K562 treated with DMSO at 1 percent for 12 hours (cell line): ENCODE measurements around the gene RASAL2. TPM values are rescaled to one million over a fixed set of nuclear protein-coding genes. Genes with fewer than 3 reads are reported as not detected.

Experiments
- total RNA-seq: library from RNA; unstranded; fragments of 300-600 nt; gene quantifications from 2 replicates; pipeline ENCODE4 v1.2.3, GENCODE V29; 2022; ENCODE audit not compliant: insufficient read depth

RASAL2 gene
- 0.39 TPM in 1 of 2 replicates, not detected in the other for total RNA-seq

GRCh38 chr1:178093951-178094738 is at the start of gene RASAL2:
TSS of gene RASAL2 (plus strand) at chr1:178094104. CDS start at chr1:178094493, 389 bp downstream.

GRCh38 chr1:178496410-178497135 is 402.7 kb downstream of the RASAL2 start, which contains the start of gene CLEC20A:
TSS of gene CLEC20A (minus strand) at chr1:178496964. CDS start at chr1:178496939, 25 bp downstream.

GRCh38 chr1:178512566-178513277 is 418.8 kb downstream of the RASAL2 start, which contains the start of gene TEX35:
TSS of gene TEX35 (plus strand) at chr1:178513109. CDS start at chr1:178513189, 80 bp downstream.

Other genes starting within 250 kb of the RASAL2 start
- not detected in 2 replicates for gene SEC16B, start 124.0 kb upstream of the RASAL2 start, total RNA-seq